H1 (cell line): ENCODE data around the gene TOP3B. TPM values are rescaled to one million over a fixed set of nuclear protein-coding genes. Genes with fewer than 3 reads are reported as not detected.

Experiments used
- CTCF ChIA-PET: fragments of 300-600 bp; sonication (Branson Sonifier 250); formaldehyde crosslinking; loops from one replicate; lab custom pipeline; 2021; ENCODE audit not compliant: partially characterized antibody; lab: Charles Lee
- POLR2A ChIA-PET: fragments of 300-600 bp; sonication (Branson Sonifier 250); formaldehyde crosslinking; loops from one replicate; lab custom pipeline; 2021; ENCODE audit warnings: inconsistent platforms; ENCODE audit not compliant: partially characterized antibody; lab: Charles Lee
- DNase-seq, 2 experiments: peaks; one replicate each; pipeline versions ENCODE4 v3.0.0 to v3.0.0-alpha.2; 2010 to 2022; ENCODE audit warnings: low spot score in 2 of 2, low read depth in 1 of 2, mixed read lengths in 1 of 2
- FAIRE-seq: peaks from 2 replicates; lab custom pipeline; 2011; peaks lifted over from hg19 to GRCh38; lab: Jason Lieb, UNC
- H2AFZ ChIP-seq: 2 replicates; pipeline ENCODE4 v1.8.1; 2012; ENCODE audit warnings: low read length, inconsistent platforms
- H2AK5ac ChIP-seq: 2 replicates; pipeline ENCODE4 v1.6.1; 2013; ENCODE audit warnings: low read depth, low read length
- H2BK120ac ChIP-seq: replicated peaks from 2 replicates; pipeline ENCODE3; 2013; ENCODE audit warnings: low read depth, low read length, inconsistent platforms
- H2BK12ac ChIP-seq: 2 replicates; pipeline ENCODE4 v1.6.1; 2013; ENCODE audit warnings: low read depth, low read length
- H2BK15ac ChIP-seq: 2 replicates; pipeline ENCODE4 v1.6.1; 2013; ENCODE audit warnings: low read length
- H2BK20ac ChIP-seq: 2 replicates; pipeline ENCODE4 v1.6.1; 2013; ENCODE audit warnings: low read length
- H2BK5ac ChIP-seq: 2 replicates; pipeline ENCODE4 v1.6.1; 2013; ENCODE audit warnings: low read depth, low read length
- H3K14ac ChIP-seq: 2 replicates; pipeline ENCODE4 v1.6.1; 2013; ENCODE audit warnings: inconsistent platforms; ENCODE audit not compliant: insufficient read length
- H3K18ac ChIP-seq: 2 replicates; pipeline ENCODE4 v1.6.1; 2013; ENCODE audit warnings: low read length; ENCODE audit errors: extremely low read depth
- H3K23ac ChIP-seq: 2 replicates; pipeline ENCODE4 v1.6.1; 2013; ENCODE audit warnings: inconsistent platforms; ENCODE audit not compliant: insufficient read length
- H3K23me2 ChIP-seq: 2 replicates; pipeline ENCODE4 v1.6.1; 2013; ENCODE audit warnings: low read depth, low read length
- H3K27ac ChIP-seq: 2 replicates; pipeline ENCODE4 v1.6.1; 2011; ENCODE audit warnings: low read depth, low read length, inconsistent platforms
- H3K27me3 ChIP-seq, 4 experiments: replicated peaks in 1 of 4; 1 replicate in 1 of 4; 2 replicates in 3 of 4; pipeline versions ENCODE4 v1.6.1 to v1.8.1; 2011 to 2013; ENCODE audit warnings: low read length in 3 of 4, mild to moderate bottlenecking in 3 of 4, inconsistent platforms in 2 of 4, mixed read lengths in 2 of 4, moderate library complexity in 1 of 4; ENCODE audit not compliant: control insufficient read depth in 3 of 4, insufficient read depth in 3 of 4; ENCODE audit errors: extremely low read depth in 1 of 4
- H3K36me3 ChIP-seq, 4 experiments: 2 replicates each; pipeline versions ENCODE4 v1.6.1 to v1.8.1; 2011 to 2013; ENCODE audit warnings: mild to moderate bottlenecking in 4 of 4, low read length in 3 of 4, moderate library complexity in 2 of 4, control low read depth in 1 of 4, inconsistent platforms in 1 of 4; ENCODE audit not compliant: insufficient read depth in 4 of 4, control insufficient read depth in 2 of 4
- H3K4ac ChIP-seq: replicated peaks from 2 replicates; pipeline ENCODE3; 2013; ENCODE audit warnings: low read length, low read depth, mixed read lengths, inconsistent platforms; ENCODE audit not compliant: insufficient read length
- H3K4me1 ChIP-seq, 4 experiments: replicated peaks in 1 of 4; 1 replicate in 1 of 4; 2 replicates in 3 of 4; pipeline versions ENCODE4 v1.6.1 to v1.8.1; 2011 to 2013; ENCODE audit warnings: low read length in 3 of 4, inconsistent platforms in 2 of 4, mixed read lengths in 1 of 4; ENCODE audit not compliant: insufficient read depth in 4 of 4, control insufficient read depth in 3 of 4
- H3K4me2 ChIP-seq, 2 experiments: 2 replicates each; pipeline versions ENCODE4 v1.6.1 to v1.8.1; 2011 to 2013; ENCODE audit warnings: low read depth in 2 of 2, low read length in 2 of 2, control low read depth in 1 of 2, inconsistent platforms in 1 of 2, mild to moderate bottlenecking in 1 of 2; ENCODE audit not compliant: insufficient read depth in 1 of 2
- H3K4me3 ChIP-seq, 4 experiments: fragments of 200-600, 300-600 bp in 1 of 4; sonication (generic), shearing (Covaris generic), sonication (Bioruptor Twin) in 1 of 4; 2 replicates each; pipeline versions ENCODE4 v1.5.1 to v1.8.1; 2011 to 2016; ENCODE audit warnings: low read length in 4 of 4, low read depth in 3 of 4, control low read depth in 2 of 4, inconsistent platforms in 2 of 4, mild to moderate bottlenecking in 2 of 4, mixed read lengths in 1 of 4, moderate library complexity in 1 of 4; ENCODE audit not compliant: insufficient read depth in 2 of 4; ENCODE audit errors: extremely low read depth in 1 of 4
- H3K56ac ChIP-seq: replicated peaks from 2 replicates; pipeline ENCODE3; 2013; ENCODE audit warnings: low read depth, mild to moderate bottlenecking, mixed read lengths, low read length, inconsistent platforms; ENCODE audit not compliant: insufficient read length
- H3K79me1 ChIP-seq: 2 replicates; pipeline ENCODE4 v1.6.1; 2013; ENCODE audit warnings: low read depth, low read length, control low read depth
- H3K79me2 ChIP-seq, 2 experiments: 2 replicates each; pipeline versions ENCODE4 v1.6.1 to v1.8.1; 2012 to 2013; ENCODE audit warnings: low read length in 2 of 2, mild to moderate bottlenecking in 2 of 2, inconsistent platforms in 1 of 2; ENCODE audit not compliant: insufficient read depth in 2 of 2, control insufficient read depth in 1 of 2
- H3K9ac ChIP-seq, 4 experiments: replicated peaks in 1 of 4; 1 replicate in 1 of 4; 2 replicates in 3 of 4; pipeline versions ENCODE4 v1.6.1 to v1.8.1; 2011 to 2013; ENCODE audit warnings: low read depth in 3 of 4, low read length in 3 of 4, control low read depth in 2 of 4, mild to moderate bottlenecking in 2 of 4, moderate library complexity in 2 of 4, inconsistent platforms in 1 of 4; ENCODE audit errors: extremely low read depth in 1 of 4
- H3K9me3 ChIP-seq, 2 experiments: 2 replicates each; pipeline versions ENCODE4 v1.6.1 to v1.8.1; 2012 to 2013; ENCODE audit warnings: mild to moderate bottlenecking in 2 of 2, moderate library complexity in 2 of 2, control low read depth in 1 of 2, inconsistent platforms in 1 of 2, low read depth in 1 of 2, low read length in 1 of 2, mixed read lengths in 1 of 2; ENCODE audit not compliant: insufficient read depth in 2 of 2
- H4K20me1 ChIP-seq, 2 experiments: replicated peaks in 1 of 2; 2 replicates each; pipeline versions ENCODE3 to v1.8.1; 2011 to 2013; ENCODE audit warnings: inconsistent platforms in 2 of 2, low read length in 2 of 2, mild to moderate bottlenecking in 1 of 2; ENCODE audit not compliant: insufficient read depth in 2 of 2, control insufficient read depth in 1 of 2
- H4K5ac ChIP-seq: 2 replicates; pipeline ENCODE4 v1.6.1; 2013; ENCODE audit warnings: low read length, low read depth, mixed read lengths, inconsistent platforms; ENCODE audit not compliant: insufficient read length
- H4K8ac ChIP-seq: 2 replicates; pipeline ENCODE4 v1.8.0; 2013; ENCODE audit warnings: mild to moderate bottlenecking, moderate library complexity, low read length, inconsistent platforms; ENCODE audit not compliant: insufficient read depth; ENCODE audit errors: extremely low read depth
- H4K91ac ChIP-seq: replicated peaks from 2 replicates; pipeline ENCODE3; 2013; ENCODE audit warnings: low read length, mixed read lengths, inconsistent platforms; ENCODE audit not compliant: insufficient read length
- BCL11A ChIP-seq, 2 experiments: IDR thresholded peaks; one replicate each; pipeline ENCODE4 v1.6.1; 2011; ENCODE audit warnings: low read depth in 2 of 2, low read length in 2 of 2, mild to moderate bottlenecking in 2 of 2
- EGR1 ChIP-seq: IDR thresholded peaks from 2 replicates; pipeline ENCODE4 v1.6.1; 2011; ENCODE audit warnings: low read depth, low read length, borderline replicate concordance
- KDM5A ChIP-seq: fragments of 200-600 bp; IDR thresholded peaks from 2 replicates; pipeline ENCODE4 v1.7.1; 2012; ENCODE audit warnings: mild to moderate bottlenecking, low read length, inconsistent platforms, mixed read lengths
- NANOG ChIP-seq: IDR thresholded peaks from 2 replicates; pipeline ENCODE4 v1.6.1; 2011; ENCODE audit warnings: low read length, low read depth, mild to moderate bottlenecking, inconsistent platforms; ENCODE audit not compliant: insufficient read depth, poor library complexity, severe bottlenecking
- RBBP5 ChIP-seq: IDR thresholded peaks from 2 replicates; pipeline ENCODE4 v1.7.1; 2012; ENCODE audit warnings: low read depth, mild to moderate bottlenecking, inconsistent platforms, low read length, moderate library complexity, borderline replicate concordance
- SP1 ChIP-seq: IDR thresholded peaks from 2 replicates; pipeline ENCODE4 v1.6.1; 2011; ENCODE audit warnings: low read depth, low read length
- WGBS, 2 experiments: shearing (Covaris generic) in 1 of 2; methylation state at CpG; one replicate each; pipeline versions ENCODE4 v1.1.6 to v1.1.7; 2013 to 2015; ENCODE audit warnings: low lambda C conversion rate in 2 of 2, mixed read lengths in 2 of 2, inconsistent platforms in 1 of 2, low coverage in 1 of 2, missing lambda C conversion rate in 1 of 2; ENCODE audit not compliant: insufficient replicate concordance in 2 of 2, insufficient coverage in 1 of 2, insufficient read length in 1 of 2; ENCODE audit errors: extremely low coverage in 1 of 2, missing lambda C conversion rate in 1 of 2; 5-methylcytosine and 5-hydroxymethylcytosine counted together
- polyA plus RNA-seq, 7 experiments: library from polyadenylated mRNA; depleted of rRNA in 3 of 7; stranded (reverse) in 5 of 7; unstranded in 2 of 7; fragments of >200 nt in 5 of 7; fragments of 200-250 nt in 2 of 7; gene quantifications; 1 replicate in 5 of 7; 2 replicates in 1 of 7; 4 replicates in 1 of 7; pipeline versions ENCODE4 v1.2.1 to v1.2.3, GENCODE V29; 2011 to 2013; ENCODE audit warnings: missing spikeins in 2 of 7, mixed read lengths in 2 of 7
- total RNA-seq: library from RNA; stranded (reverse); fragmentation: NEBNext Ultra II Directional; extraction: Animal tissue kit (Norgen Biotek cat#: 25700); gene quantifications from 2 replicates; pipeline ENCODE4 v1.2.1, GENCODE V29; 2021
- TF ChIP-seq, protein P1 (sequence below), 3 experiments: IDR thresholded peaks; 1 replicate in 2 of 3; 2 replicates in 1 of 3; pipeline versions ENCODE4 v1.5.1 to v1.6.1; 2011; ENCODE audit warnings: low read length in 3 of 3, mild to moderate bottlenecking in 3 of 3, inconsistent platforms in 2 of 3, low read depth in 1 of 3, moderate library complexity in 1 of 3; ENCODE audit not compliant: insufficient read depth in 1 of 3; ENCODE audit errors: control extremely low read depth in 1 of 3

TOP3B gene
- total and polyA plus RNA-seq, 2 of the 8 experiments (the other 6 are each of a cell fraction or from before 2014, with no cell fraction given) = 30.4 to 52.8 TPM

GRCh38 chr22:22019659-22020424, 37.3 kb upstream of the TOP3B start:
- no peaks in the 10 kb centered on the region for H4K20me1 ChIP-seq
- H2AK5ac ChIP-seq = no peak overlapping the region
- no peak overlapping the region for H3K18ac ChIP-seq
- H3K23me2 ChIP-seq = peaks cover 2% of the 10 kb centered on the region; the same call in 1 of the 2 replicates
- H3K36me3 ChIP-seq = no peaks in the 10 kb centered on the region
- no peak overlapping the region for H3K14ac ChIP-seq
- H3K56ac ChIP-seq = no peak overlapping the region
- H3K79me1 ChIP-seq = no peaks in the 10 kb centered on the region
- H3K4me3 ChIP-seq = no peak overlapping the region
- no peak overlapping the region for H2AFZ ChIP-seq
- no peak overlapping the region for H4K91ac ChIP-seq
- H3K27ac ChIP-seq = no peak overlapping the region
- peaks cover 6 to 83% (median 68%) of the 10 kb centered on the region in 4 experiments for H3K27me3 ChIP-seq
- H2BK5ac ChIP-seq = no peak overlapping the region
- FAIRE-seq = no peak
- H2BK15ac ChIP-seq = no peak overlapping the region
- no peak overlapping the region for H3K4ac ChIP-seq
- H2BK120ac ChIP-seq = no peak overlapping the region
- WGBS, 2 experiments = 88% methylated on average over 7 of the region's 7 CpGs; no CpG with 5 or more reads in 1 of the 2 experiments
- ChIA-PET POLR2A (no interaction called here), CTCF (interaction anchor here (1.2 to 1.5 kb wide), 3 partner anchors 9 to 23 kb away, joined by 3 read pairs; no protein-coding TSS in a partner anchor)
- no peaks in the 10 kb centered on the region for H3K9me3 ChIP-seq
- no peak for DNase-seq
- H2BK20ac ChIP-seq = no peak overlapping the region
- H2BK12ac ChIP-seq = no peak overlapping the region
- H3K9ac ChIP-seq = no peak overlapping the region
- no peaks in the 10 kb centered on the region for H3K79me2 ChIP-seq
- H3K23ac ChIP-seq = no peak overlapping the region
- H3K4me1 ChIP-seq = peaks cover 0 to 5% (median 1%) of the 10 kb centered on the region in 4 experiments; a peak in 3 of 7 replicates
- H4K8ac ChIP-seq = no peak overlapping the region
- H3K4me2 ChIP-seq = no peak overlapping the region
- H4K5ac ChIP-seq = no peak overlapping the region
- TF ChIP-seq RBBP5 (no peak), NANOG (no peak), SP1 (no peak), KDM5A (no peak), BCL11A (IDR thresholded peaks at IDR 0.05; ENCODE audit: low read depth in 2 of 2, low read length in 2 of 2) (no peak), EGR1 (no peak)
- TF ChIP-seq, protein P1, sequence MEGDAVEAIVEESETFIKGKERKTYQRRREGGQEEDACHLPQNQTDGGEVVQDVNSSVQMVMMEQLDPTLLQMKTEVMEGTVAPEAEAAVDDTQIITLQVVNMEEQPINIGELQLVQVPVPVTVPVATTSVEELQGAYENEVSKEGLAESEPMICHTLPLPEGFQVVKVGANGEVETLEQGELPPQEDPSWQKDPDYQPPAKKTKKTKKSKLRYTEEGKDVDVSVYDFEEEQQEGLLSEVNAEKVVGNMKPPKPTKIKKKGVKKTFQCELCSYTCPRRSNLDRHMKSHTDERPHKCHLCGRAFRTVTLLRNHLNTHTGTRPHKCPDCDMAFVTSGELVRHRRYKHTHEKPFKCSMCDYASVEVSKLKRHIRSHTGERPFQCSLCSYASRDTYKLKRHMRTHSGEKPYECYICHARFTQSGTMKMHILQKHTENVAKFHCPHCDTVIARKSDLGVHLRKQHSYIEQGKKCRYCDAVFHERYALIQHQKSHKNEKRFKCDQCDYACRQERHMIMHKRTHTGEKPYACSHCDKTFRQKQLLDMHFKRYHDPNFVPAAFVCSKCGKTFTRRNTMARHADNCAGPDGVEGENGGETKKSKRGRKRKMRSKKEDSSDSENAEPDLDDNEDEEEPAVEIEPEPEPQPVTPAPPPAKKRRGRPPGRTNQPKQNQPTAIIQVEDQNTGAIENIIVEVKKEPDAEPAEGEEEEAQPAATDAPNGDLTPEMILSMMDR (IDR thresholded peaks at IDR 0.05; ENCODE audit: control extremely low read depth in 1 of 3, insufficient read depth in 1 of 3, low read depth in 1 of 3, low read length in 3 of 3) = no peak
